ENCODE data around the gene RPS16. TPM values are rescaled to one million over a fixed set of nuclear protein-coding genes. Genes with fewer than 3 reads are reported as not detected.
"Not testable (repeated sequence)": the region's sequence is repeated elsewhere in the genome, so short reads cannot be mapped to it uniquely, and the experiment has no call there.

Gene RPS16
- total RNA-seq, 1 donor from 2014 or later, result 1,586 TPM

GRCh38 chr19:39465956-39466747 lies 30.4 kb upstream of the RPS16 start:
- ATAC-seq (no peak), DNase-seq (no peak)
- no peaks in the 10 kb centered on the region for H3K9me3 ChIP-seq
- intact Hi-C loops (cut with DNase I), result no loop called here
- peaks cover 99% of the 10 kb centered on the region for H3K36me3 ChIP-seq
- H3K4me3 ChIP-seq, result no peak overlapping the region
- no peak for TF ChIP-seq CTCF (IDR thresholded peaks at IDR 0.05)
- no peak overlapping the region for H3K27ac ChIP-seq
- no peaks in the 10 kb centered on the region for H3K4me1 ChIP-seq
- H3K27me3 ChIP-seq (ENCODE audit: low read depth), result no peaks in the 10 kb centered on the region

- TF ChIP-seq CTCF (IDR thresholded peaks at IDR 0.05), result no peak
- no peak for DNase-seq
- intact Hi-C loops (cut with DNase I), result no loop called here
- H3K4me3 ChIP-seq, result no peak overlapping the region
- H3K9me3 ChIP-seq, result no peaks in the 10 kb centered on the region
- H3K27ac ChIP-seq, result no peak overlapping the region
- no peak for ATAC-seq
- H3K36me3 ChIP-seq, result peaks cover 99% of the 10 kb centered on the region
- H3K4me1 ChIP-seq, result no peaks in the 10 kb centered on the region
- H3K27me3 ChIP-seq (ENCODE audit: low read depth), result no peaks in the 10 kb centered on the region
These were observed 27.7 kb upstream of the RPS16 start for GRCh38 chr19:39463403-39463802.

GRCh38 chr19:39451257-39451656 lies 15.5 kb upstream of the RPS16 start:
- intact Hi-C loops (cut with DNase I); H3K27me3 ChIP-seq (ENCODE audit: low read depth); H3K4me3 ChIP-seq; DNase-seq; H3K27ac ChIP-seq; ATAC-seq; H3K9me3 ChIP-seq: not testable (repeated sequence)
- Histone ChIP-seq H3K4me1 (peaks cover 42% of the 10 kb centered on the region), H3K36me3 (peaks cover 69% of the 10 kb centered on the region)

- DNase-seq, result no peak
- TF ChIP-seq CTCF (IDR thresholded peaks at IDR 0.05), result no peak
- Histone ChIP-seq H3K9me3 (no peaks in the 10 kb centered on the region), H3K4me1 (peaks cover 50% of the 10 kb centered on the region), H3K36me3 (peaks cover 49% of the 10 kb centered on the region), H3K4me3 (no peak overlapping the region), H3K27ac (no peak overlapping the region), H3K27me3 (ENCODE audit: low read depth) (no peaks in the 10 kb centered on the region)
- intact Hi-C loops (cut with DNase I), result no loop called here
- no peak for ATAC-seq
These were observed 13.5 kb upstream of the RPS16 start for GRCh38 chr19:39449116-39449797.

GRCh38 chr19:39448271-39448670 lies 12.5 kb upstream of the RPS16 start:
- DNase-seq (no peak), ATAC-seq (no peak)
- intact Hi-C loops (cut with DNase I), result no loop called here
- H3K4me3 ChIP-seq, result no peak overlapping the region
- TF ChIP-seq CTCF (IDR thresholded peaks at IDR 0.05), result no peak
- H3K27me3 ChIP-seq (ENCODE audit: low read depth), result no peaks in the 10 kb centered on the region
- peaks cover 39% of the 10 kb centered on the region for H3K36me3 ChIP-seq
- H3K27ac ChIP-seq, result no peak overlapping the region
- H3K4me1 ChIP-seq, result peaks cover 53% of the 10 kb centered on the region
- no peaks in the 10 kb centered on the region for H3K9me3 ChIP-seq
